Cardiac ventricle fibroblast (primary cell): ENCODE data around the gene PADI1. TPM values are rescaled to one million over a fixed set of nuclear protein-coding genes. Genes with fewer than 3 reads are reported as not detected.

Source experiments
- total RNA-seq: library from RNA; depleted of rRNA; stranded (reverse); fragments of >200 nt; gene quantifications from 2 replicates; pipeline ENCODE4 v1.2.3, GENCODE V29; 2015

Gene PADI1, protein sequence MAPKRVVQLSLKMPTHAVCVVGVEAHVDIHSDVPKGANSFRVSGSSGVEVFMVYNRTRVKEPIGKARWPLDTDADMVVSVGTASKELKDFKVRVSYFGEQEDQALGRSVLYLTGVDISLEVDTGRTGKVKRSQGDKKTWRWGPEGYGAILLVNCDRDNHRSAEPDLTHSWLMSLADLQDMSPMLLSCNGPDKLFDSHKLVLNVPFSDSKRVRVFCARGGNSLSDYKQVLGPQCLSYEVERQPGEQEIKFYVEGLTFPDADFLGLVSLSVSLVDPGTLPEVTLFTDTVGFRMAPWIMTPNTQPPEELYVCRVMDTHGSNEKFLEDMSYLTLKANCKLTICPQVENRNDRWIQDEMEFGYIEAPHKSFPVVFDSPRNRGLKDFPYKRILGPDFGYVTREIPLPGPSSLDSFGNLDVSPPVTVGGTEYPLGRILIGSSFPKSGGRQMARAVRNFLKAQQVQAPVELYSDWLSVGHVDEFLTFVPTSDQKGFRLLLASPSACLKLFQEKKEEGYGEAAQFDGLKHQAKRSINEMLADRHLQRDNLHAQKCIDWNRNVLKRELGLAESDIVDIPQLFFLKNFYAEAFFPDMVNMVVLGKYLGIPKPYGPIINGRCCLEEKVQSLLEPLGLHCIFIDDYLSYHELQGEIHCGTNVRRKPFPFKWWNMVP
- not detected in 2 replicates for total RNA-seq

DNA sequence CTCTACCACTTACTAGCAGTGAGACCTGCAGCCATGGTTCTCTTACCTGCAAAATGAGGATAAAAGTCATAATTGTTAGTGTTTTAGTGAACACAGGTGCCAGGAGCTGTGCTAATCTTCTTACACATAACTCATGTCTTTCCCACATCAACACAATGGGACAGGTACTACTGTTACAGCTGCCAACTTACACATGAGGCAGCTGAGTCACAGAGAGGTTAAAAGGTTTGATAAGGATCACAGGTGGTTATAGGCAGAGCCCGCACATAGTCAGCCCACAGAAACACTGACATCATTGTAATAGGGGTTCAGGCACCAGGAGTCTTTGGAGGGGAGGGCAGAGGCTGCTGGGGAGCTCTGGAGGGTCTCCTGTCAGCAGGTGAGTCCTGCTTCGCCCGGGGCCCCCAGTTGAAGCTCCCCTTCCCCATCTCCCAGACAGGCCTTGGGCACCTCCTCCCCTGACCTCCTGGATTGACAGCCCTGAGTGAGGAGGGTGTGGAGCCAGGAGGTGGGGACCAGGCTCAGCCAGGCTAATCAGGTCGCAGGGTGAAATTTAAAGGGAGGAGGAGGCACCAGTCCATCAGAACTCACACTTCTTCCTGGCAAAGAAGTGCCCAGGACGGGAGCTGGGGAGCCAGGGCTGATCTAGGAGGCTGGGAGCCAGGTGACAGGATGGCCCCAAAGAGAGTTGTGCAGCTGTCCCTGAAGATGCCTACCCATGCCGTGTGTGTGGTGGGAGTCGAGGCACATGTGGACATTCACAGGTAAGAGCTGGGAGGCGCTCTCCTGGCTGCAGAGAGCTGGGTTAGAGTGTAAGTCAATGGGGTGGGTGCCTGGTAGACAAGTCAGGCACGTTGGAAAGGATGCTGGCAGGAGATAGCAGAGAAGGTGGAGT is at the start of gene PADI1:
PADI1 (plus strand) TSS at position 583 of the 895 bp plus-strand sequence; CDS start at position 673, 90 bp downstream.

DNA sequence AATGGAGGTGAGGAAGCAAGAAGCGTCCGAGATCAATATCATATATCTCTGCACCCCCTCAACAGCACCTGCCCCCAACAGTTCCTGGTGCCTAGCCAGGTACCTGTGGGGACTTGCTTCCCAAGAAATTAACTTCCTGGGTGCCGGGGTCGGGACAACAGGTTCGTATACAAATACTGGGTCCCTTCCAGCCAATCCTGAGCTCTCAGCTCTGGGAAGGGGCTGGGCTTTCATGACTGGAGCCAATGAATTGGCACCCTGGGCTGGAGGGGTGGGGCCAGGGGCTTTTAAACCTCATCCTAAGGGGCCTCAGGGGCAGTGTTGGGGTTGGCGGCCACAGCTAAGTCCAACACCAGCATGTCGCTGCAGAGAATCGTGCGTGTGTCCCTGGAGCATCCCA is 43.9 kb downstream of the PADI1 start, which contains the start of gene PADI3:
PADI3 (plus strand) TSS at position 318 of the 400 bp plus-strand sequence; CDS start at position 358, 40 bp downstream.

Other genes starting within 250 kb of the PADI1 start
- gene MFAP2, start 224.5 kb upstream of the PADI1 start, total RNA-seq: 85.2 and 88.5 TPM in 2 replicates
- 22.5 and 25.0 TPM in 2 replicates for gene ATP13A2, start 193.2 kb upstream of the PADI1 start, total RNA-seq
- gene SDHB, start 151.1 kb upstream of the PADI1 start, total RNA-seq: 46.2 and 68.0 TPM in 2 replicates
- not detected in 2 replicates for gene PADI2, start 85.7 kb upstream of the PADI1 start, total RNA-seq
- gene PADI3, start 44.0 kb downstream of the PADI1 start, total RNA-seq: not detected in 2 replicates
- not detected in 2 replicates for gene PADI4, start 103.1 kb downstream of the PADI1 start, total RNA-seq
- gene PADI6, start 167.1 kb downstream of the PADI1 start, total RNA-seq: not detected in 2 replicates
- 27.2 and 30.6 TPM in 2 replicates for gene RCC2, start 234.5 kb downstream of the PADI1 start, total RNA-seq